Measurements from ENCODE around the gene PDIK1L.

Gene PDIK1L

GRCh38 chr1:26114165-26114927 lies 2.7 kb downstream of the PDIK1L start:
- Mint-ChIP-seq H3K27ac (no peak overlapping the region), H3K27me3 (ENCODE audit: low read depth, poor library complexity) (peaks cover 5% of the 10 kb centered on the region), H3K4me3 (no peak overlapping the region), H3K36me3 (ENCODE audit: low read depth) (peaks cover 36% of the 10 kb centered on the region), H3K4me1 (peaks cover 27% of the 10 kb centered on the region), H3K9me3 (no peaks in the 10 kb centered on the region)
- no peak for TF ChIP-seq CTCF (IDR thresholded peaks at IDR 0.05)
- no peak for DNase-seq

GRCh38 chr1:26119892-26120608 lies 8.4 kb downstream of the PDIK1L start:
- H3K36me3 Mint-ChIP-seq (ENCODE audit: low read depth) = peaks cover 58% of the 10 kb centered on the region
- TF ChIP-seq CTCF (IDR thresholded peaks at IDR 0.05) = no peak
- H3K9me3 Mint-ChIP-seq = no peaks in the 10 kb centered on the region
- H3K4me3 Mint-ChIP-seq = no peak overlapping the region
- peaks cover 7% of the 10 kb centered on the region for H3K4me1 Mint-ChIP-seq
- H3K27ac Mint-ChIP-seq = peak overlapping the region; percentile 70
- no peak for DNase-seq
- H3K27me3 Mint-ChIP-seq (ENCODE audit: low read depth, poor library complexity) = no peaks in the 10 kb centered on the region

- peak overlapping the region; percentile 33 for H3K27ac Mint-ChIP-seq
- no peak for DNase-seq
- H3K4me1 Mint-ChIP-seq = peaks cover 18% of the 10 kb centered on the region
- no peak for TF ChIP-seq CTCF (IDR thresholded peaks at IDR 0.05)
- H3K4me3 Mint-ChIP-seq = no peak overlapping the region
- H3K9me3 Mint-ChIP-seq = no peaks in the 10 kb centered on the region
- peaks cover 56% of the 10 kb centered on the region for H3K36me3 Mint-ChIP-seq (ENCODE audit: low read depth)
- H3K27me3 Mint-ChIP-seq (ENCODE audit: low read depth, poor library complexity) = no peaks in the 10 kb centered on the region
These were observed 10.5 kb downstream of the PDIK1L start for GRCh38 chr1:26121854-26122773.

- Mint-ChIP-seq H3K27ac (no peak overlapping the region), H3K4me1 (peaks cover 30% of the 10 kb centered on the region)
These were observed 11.7 kb downstream of the PDIK1L start for GRCh38 chr1:26122988-26123973.

More at GRCh38 chr1:26122988-26123973, 11.7 kb downstream of the PDIK1L start:
- Mint-ChIP-seq H3K4me3 (no peak overlapping the region), H3K27me3 (ENCODE audit: low read depth, poor library complexity) (no peaks in the 10 kb centered on the region), H3K36me3 (ENCODE audit: low read depth) (peaks cover 45% of the 10 kb centered on the region), H3K9me3 (no peaks in the 10 kb centered on the region)
- no peak for DNase-seq
- no peak for TF ChIP-seq CTCF (IDR thresholded peaks at IDR 0.05)

All from nephron progenitor cell (in vitro differentiated cells).